GM13976 (cell line): Measurements from ENCODE around the gene POLR1A.

Experiments used
- DNase-seq: peaks from one replicate; pipeline ENCODE4 v3.0.0; 2012; ENCODE audit warnings: low spot score
- CTCF ChIP-seq: IDR thresholded peaks from 2 replicates; pipeline ENCODE4 v1.5.1; 2012; ENCODE audit warnings: borderline replicate concordance, mild to moderate bottlenecking; ENCODE audit not compliant: insufficient read depth; ENCODE audit errors: extremely low read depth, missing control alignments, control extremely low read depth
- in situ Hi-C: fragments of 300-500 bp; cut with MboI; formaldehyde crosslinking; loops from one replicate; pipeline ENCODE4 v1.12.0; 2022; ENCODE audit warnings: low sequenced_read_pairs, mixed read lengths, inconsistent platforms; ENCODE audit not compliant: unreplicated experiment

Gene POLR1A

GRCh38 chr2:86081724-86082123, 24.0 kb downstream of the POLR1A start:
- DNase-seq = no peak
- no peak for TF ChIP-seq CTCF
- in situ Hi-C loops = no loop called here

- peak; percentile 70 for DNase-seq
- TF ChIP-seq CTCF = peak; percentile 87
- in situ Hi-C loops = loop anchor here (5.0 kb wide), 1 partner anchor 253 kb away; no protein-coding TSS in a partner anchor
Measured at GRCh38 chr2:86079981-86080911, 25.4 kb downstream of the POLR1A start.

GRCh38 chr2:86078774-86079545, 26.7 kb downstream of the POLR1A start:
- DNase-seq = peak; percentile 47
- in situ Hi-C loops = loop anchor here (5.0 kb wide), 1 partner anchor 252 kb away; no protein-coding TSS in a partner anchor
- peak; percentile 58 for TF ChIP-seq CTCF

GRCh38 chr2:86075886-86076285, 29.8 kb downstream of the POLR1A start:
- in situ Hi-C loops = loop anchor here (5.0 kb wide), 1 partner anchor 249 kb away; no protein-coding TSS in a partner anchor
- no peak for TF ChIP-seq CTCF
- no peak for DNase-seq

GRCh38 chr2:86074811-86075210, 30.9 kb downstream of the POLR1A start:
- TF ChIP-seq CTCF = no peak
- in situ Hi-C loops = loop anchor here (5.0 kb wide), 1 partner anchor 248 kb away; no protein-coding TSS in a partner anchor
- no peak for DNase-seq

GRCh38 chr2:86074256-86074655, 31.4 kb downstream of the POLR1A start:
- no peak for DNase-seq
- in situ Hi-C loops = no loop called here
- no peak for TF ChIP-seq CTCF
